Uterus (tissue), 2 donors: ENCODE measurements around the gene UCP2.

ENCODE experiments used
- CTCF ChIP-seq, 4 experiments: fragments of 200-600 bp in 2 of 4; fragments of 450-650 bp in 2 of 4; sonication (generic) in 2 of 4; IDR thresholded peaks; one replicate each; pipeline ENCODE4 v1.5.1; 2016 to 2019; ENCODE audit warnings: antibody characterized with exemption in 4 of 4, mild to moderate bottlenecking in 2 of 4, moderate library complexity in 1 of 4
- POLR2A ChIP-seq, 2 donors: fragments of 450-650 bp; IDR thresholded peaks; one replicate each; pipeline ENCODE4 v1.6.1; 2016; ENCODE audit warnings: antibody characterized with exemption in 2 of 2, mild to moderate bottlenecking in 1 of 2, moderate library complexity in 1 of 2

- TF ChIP-seq CTCF (IDR thresholded peaks at IDR 0.05) (no peak), POLR2A (IDR thresholded peaks at IDR 0.05) (no peak)
Observed at GRCh38 chr11:73969091-73969490, 13.6 kb downstream of the UCP2 start.
